ENCODE measurements around the gene TRAF4. TPM values are rescaled to one million over a fixed set of nuclear protein-coding genes. Genes with fewer than 3 reads are reported as not detected.
"Not testable (repeated sequence)": the region's sequence is repeated elsewhere in the genome, so short reads cannot be mapped to it uniquely, and the experiment has no call there.

TRAF4 gene
- total RNA-seq, 1 donor = 21.3 TPM

DNA sequence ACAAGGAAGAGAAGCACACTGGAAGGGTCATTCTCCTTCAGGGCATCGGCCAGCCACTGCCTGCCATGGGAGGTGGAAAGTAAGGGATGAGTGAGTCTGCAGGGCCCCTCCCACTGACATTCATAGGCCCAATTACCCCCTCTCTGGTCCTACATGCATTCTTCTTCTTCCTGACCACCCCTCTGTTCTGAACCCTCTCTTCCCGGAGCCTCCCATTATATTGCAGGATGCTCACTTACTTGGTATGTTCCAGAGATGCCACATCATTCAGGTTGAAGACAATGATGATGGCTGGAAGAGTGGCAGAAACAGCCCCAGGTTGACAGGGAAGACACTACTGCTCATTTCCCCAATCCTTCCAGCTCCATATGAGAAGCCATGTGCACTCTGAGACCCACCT is 28.6 kb upstream of the TRAF4 start:
- DNase-seq (ENCODE audit: low read depth) = no peak
- TF ChIP-seq, protein P1, sequence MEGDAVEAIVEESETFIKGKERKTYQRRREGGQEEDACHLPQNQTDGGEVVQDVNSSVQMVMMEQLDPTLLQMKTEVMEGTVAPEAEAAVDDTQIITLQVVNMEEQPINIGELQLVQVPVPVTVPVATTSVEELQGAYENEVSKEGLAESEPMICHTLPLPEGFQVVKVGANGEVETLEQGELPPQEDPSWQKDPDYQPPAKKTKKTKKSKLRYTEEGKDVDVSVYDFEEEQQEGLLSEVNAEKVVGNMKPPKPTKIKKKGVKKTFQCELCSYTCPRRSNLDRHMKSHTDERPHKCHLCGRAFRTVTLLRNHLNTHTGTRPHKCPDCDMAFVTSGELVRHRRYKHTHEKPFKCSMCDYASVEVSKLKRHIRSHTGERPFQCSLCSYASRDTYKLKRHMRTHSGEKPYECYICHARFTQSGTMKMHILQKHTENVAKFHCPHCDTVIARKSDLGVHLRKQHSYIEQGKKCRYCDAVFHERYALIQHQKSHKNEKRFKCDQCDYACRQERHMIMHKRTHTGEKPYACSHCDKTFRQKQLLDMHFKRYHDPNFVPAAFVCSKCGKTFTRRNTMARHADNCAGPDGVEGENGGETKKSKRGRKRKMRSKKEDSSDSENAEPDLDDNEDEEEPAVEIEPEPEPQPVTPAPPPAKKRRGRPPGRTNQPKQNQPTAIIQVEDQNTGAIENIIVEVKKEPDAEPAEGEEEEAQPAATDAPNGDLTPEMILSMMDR (IDR thresholded peaks at IDR 0.05; ENCODE audit: insufficient read depth, low read length) = no peak
- peak overlapping the region; percentile 99 for H3K4me3 ChIP-seq (ENCODE audit: low read depth, low read length)

DNA sequence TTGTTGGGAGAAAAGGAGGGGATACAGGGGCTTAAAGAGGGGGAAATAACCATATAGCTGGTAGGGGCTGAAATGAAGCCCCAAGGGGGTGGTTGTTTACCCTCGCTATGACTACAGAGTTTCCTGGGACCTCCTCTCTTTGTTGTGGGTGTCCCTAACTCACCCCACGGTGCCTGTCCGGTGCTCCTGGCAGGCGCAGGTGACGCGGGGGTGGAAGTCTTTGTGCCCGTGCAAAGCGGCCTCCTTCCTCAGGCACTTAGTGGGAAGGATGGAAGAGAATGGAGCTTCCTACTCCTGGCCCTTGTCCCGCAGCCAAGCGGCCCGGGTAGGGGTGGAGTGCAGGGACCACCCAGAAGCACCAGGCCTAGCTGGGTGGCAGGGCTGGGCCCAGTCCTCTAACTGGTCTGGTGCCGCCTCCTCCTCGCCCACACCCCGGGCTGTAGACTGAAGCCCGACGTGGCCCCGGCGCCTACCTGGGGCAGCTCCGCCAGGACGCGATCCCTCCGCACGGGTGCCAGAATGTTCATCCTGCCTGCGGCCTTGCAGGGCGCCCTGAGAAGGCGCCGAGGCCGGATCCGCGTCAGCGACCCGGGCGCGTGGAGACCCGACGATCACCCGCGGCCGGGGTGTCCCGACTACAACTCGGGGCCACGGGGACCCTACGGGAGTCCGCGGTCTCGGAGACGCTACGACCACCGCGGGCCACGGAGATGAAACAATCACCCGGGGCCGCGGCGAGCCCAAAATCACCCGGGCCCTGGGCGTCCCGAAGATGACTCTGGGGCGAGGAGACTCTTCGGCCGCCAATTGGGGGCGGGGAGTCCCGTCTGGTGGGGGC is 26.9 kb upstream of the TRAF4 start:
- DNase-seq (ENCODE audit: low read depth) = peak; percentile 41
- peak overlapping the region; percentile 99 for H3K4me3 ChIP-seq (ENCODE audit: low read depth, low read length)
- TF ChIP-seq, protein P1 (IDR thresholded peaks at IDR 0.05; ENCODE audit: insufficient read depth, low read length) = no peak

DNA sequence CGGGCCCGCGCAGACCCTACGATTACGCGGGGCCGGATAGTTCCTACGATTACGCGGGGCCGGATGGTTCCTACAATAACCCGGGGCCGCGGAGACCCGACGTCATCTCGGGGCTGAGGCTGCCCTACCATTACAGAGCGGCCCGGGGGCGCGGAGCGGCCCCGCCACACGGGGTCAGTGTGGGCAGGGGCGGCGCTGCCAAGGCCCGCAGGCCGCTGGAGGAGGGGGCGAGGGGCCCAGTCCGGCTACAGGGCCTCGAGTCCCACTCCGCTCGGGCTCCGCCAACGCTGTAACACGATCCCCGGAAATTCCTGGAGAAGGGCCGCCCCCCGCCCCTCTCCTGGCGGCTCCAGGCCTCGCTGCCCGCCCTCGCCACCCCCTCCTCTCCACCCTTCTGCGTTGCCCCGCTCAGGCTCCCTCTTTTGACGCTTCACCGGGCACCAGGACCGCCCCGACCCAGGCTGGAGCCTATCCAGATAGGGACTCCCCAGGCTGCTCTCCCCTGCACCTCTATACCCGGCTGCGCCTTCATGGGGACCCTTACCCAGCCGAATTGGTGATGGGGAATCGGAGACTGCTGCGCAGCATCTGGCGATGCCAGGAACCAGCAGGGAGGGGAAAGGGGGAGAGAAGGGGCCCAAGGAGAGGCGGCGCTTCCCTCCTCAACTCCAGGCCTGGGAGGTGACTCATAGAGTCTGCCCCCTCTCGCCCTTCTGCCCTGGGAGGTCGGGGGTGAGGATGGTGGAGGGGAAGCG is 26.1 kb upstream of the TRAF4 start, which contains the start of gene RAB34:
RAB34 (minus strand) TSS at position 291 of the 755 bp plus-strand sequence. CDS start 602 bp downstream, outside the sequence.
- TF ChIP-seq, protein P1 (IDR thresholded peaks at IDR 0.05; ENCODE audit: insufficient read depth, low read length) = peak; percentile 21
- H3K4me3 ChIP-seq (ENCODE audit: low read depth, low read length) = peak within 1 kb of the TSS; percentile 99
- DNase-seq (ENCODE audit: low read depth) = peak; percentile 86

DNA sequence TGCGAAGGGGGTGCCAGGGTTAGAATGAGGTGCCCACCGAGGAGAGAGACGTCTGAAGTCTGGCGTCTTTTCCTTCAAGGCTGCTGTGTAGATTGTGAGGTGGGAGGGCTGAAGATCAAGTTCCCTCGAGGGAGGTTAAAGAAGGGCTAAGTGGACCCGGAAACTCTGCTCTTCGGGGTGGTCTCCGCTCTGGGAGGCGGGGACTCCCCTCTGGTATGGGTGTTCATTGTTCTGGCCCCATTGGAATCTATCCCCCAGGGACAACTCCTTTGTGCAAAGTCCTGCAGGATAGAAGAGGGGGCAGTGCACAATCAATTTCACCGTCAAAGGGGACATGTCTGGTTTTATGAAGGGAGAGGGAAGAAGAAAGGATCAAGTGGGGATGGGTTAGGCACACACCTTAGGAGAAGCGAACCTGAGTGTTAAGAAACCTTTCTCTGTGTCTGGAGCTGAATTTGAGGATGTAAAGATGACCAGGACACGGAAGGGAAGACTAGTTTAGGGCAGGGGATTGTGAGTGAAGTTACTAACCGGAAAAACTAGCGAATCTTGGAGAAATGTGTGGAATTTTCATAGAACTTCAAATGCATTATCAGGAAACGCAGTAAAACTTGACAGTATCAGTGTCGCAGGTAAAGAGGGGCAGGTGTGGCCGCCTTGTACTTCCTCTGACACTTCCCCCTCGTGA is 25.3 kb upstream of the TRAF4 start:
- H3K4me3 ChIP-seq (ENCODE audit: low read depth, low read length) = peak overlapping the region; percentile 99
- TF ChIP-seq, protein P1 (IDR thresholded peaks at IDR 0.05; ENCODE audit: insufficient read depth, low read length) = no peak
- DNase-seq (ENCODE audit: low read depth) = peak; percentile 55

DNA sequence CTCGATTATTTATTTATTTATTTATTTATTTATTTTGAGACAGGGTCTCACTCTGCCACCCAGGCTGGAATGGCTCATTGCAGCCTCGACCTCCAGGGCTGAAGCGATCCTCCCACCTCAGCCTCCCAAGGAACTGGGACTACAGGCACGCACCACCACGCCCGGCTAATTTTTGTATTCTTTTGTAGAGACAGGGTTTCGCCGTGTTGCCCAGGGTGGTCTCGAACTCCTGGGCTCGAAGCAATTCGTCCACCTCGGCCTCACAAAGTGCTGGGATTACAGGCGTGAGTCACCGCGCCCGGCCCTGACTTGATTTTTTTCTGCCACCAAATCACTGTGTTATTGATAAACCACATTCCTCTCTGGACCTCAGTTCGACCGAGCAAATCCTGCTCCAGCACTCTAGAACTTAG is 24.8 kb upstream of the TRAF4 start:
- TF ChIP-seq, protein P1 (IDR thresholded peaks at IDR 0.05; ENCODE audit: insufficient read depth, low read length) = no peak
- peak overlapping the region; percentile 99 for H3K4me3 ChIP-seq (ENCODE audit: low read depth, low read length)
- DNase-seq (ENCODE audit: low read depth) = no peak

DNA sequence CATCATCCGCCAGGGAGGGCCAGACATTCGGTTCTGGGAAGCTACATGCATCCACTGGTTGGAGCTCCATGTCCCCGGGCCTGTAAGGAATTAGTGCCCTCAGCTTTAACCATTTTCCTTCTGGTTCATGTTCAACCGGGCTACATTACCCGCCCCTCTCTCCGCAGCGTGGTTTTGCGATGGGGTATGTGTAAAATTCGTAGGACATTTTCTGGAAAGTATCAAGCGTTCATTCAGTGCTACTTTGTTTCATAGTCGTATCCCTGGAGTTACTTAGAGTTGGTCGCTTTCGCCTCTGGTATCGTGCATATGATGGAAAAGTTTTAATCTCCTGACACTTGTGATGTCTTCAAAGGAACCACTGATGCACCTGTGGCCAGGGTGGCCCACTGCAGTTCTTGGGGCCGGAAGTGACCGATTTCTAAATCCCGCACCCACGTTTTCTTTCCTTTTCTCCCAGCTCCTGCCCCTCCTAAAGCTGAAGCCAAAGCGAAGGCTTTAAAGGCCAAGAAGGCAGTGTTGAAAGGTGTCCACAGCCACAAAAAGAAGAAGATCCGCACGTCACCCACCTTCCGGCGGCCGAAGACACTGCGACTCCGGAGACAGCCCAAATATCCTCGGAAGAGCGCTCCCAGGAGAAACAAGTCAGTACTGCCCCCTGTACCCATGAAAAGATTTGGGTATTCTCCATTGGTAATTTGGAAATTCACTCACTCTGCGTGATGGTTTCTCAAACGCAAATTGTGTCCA is 23.4 kb upstream of the TRAF4 start:
- TF ChIP-seq, protein P1 (IDR thresholded peaks at IDR 0.05; ENCODE audit: insufficient read depth, low read length) = no peak
- H3K4me3 ChIP-seq (ENCODE audit: low read depth, low read length) = peak overlapping the region; percentile 99
- no peak for DNase-seq (ENCODE audit: low read depth)

DNA sequence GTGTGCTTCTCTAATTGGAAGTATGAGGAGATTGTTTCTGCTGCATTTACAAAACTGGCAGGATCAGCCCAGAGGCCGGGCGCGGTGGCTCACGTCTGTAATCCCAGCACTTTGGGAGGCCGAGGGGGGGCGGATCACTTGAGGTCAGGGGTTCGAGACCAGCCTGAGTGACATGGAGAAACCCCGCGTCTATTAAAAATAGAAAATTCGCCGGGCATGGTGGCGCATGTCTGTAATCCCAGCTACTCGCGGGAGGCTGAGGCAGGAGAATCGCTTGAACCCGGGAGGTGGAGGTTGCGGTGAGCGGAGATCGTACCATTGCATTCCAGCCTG is 22.8 kb upstream of the TRAF4 start:
- peak overlapping the region; percentile 99 for H3K4me3 ChIP-seq (ENCODE audit: low read depth, low read length)
- DNase-seq (ENCODE audit: low read depth) = not testable (repeated sequence)

All from fibroblast of the aortic adventitia (primary cell).